ENCODE measurements around the gene CACNB4.

- TF ChIP-seq CTCF (conservative IDR thresholded peaks at IDR 0.05; ENCODE audit: low read depth, low read length) (no peak), NFE2L2 (IDR thresholded peaks at IDR 0.05; ENCODE audit: low read depth, low read length) (no peak), POLR2A (IDR thresholded peaks at IDR 0.05; ENCODE audit: low read depth, low read length) (no peak), RFX5 (IDR thresholded peaks at IDR 0.05; ENCODE audit: low read depth, low read length) (no peak), FOS (IDR thresholded peaks at IDR 0.05; ENCODE audit: low read depth, low read length) (no peak), MXI1 (IDR thresholded peaks at IDR 0.05; ENCODE audit: borderline replicate concordance, low read depth, low read length) (no peak), RCOR1 (IDR thresholded peaks at IDR 0.05; ENCODE audit: insufficient replicate concordance, low read length) (no peak), MAZ (IDR thresholded peaks at IDR 0.05; ENCODE audit: borderline replicate concordance, low read depth, low read length) (no peak), CEBPB (IDR thresholded peaks at IDR 0.05; ENCODE audit: low read depth, low read length) (no peak)
These were observed 182.2 kb downstream of the CACNB4 start for GRCh38 chr2:151916632-151917031.
